ENCODE data around the gene TRPM5. TPM values are rescaled to one million over a fixed set of nuclear protein-coding genes. Genes with fewer than 3 reads are reported as not detected.

TRPM5 gene
- polyA plus RNA-seq, 1 of the 3 experiments (the other 2 are of a cell fraction), result not detected

DNA sequence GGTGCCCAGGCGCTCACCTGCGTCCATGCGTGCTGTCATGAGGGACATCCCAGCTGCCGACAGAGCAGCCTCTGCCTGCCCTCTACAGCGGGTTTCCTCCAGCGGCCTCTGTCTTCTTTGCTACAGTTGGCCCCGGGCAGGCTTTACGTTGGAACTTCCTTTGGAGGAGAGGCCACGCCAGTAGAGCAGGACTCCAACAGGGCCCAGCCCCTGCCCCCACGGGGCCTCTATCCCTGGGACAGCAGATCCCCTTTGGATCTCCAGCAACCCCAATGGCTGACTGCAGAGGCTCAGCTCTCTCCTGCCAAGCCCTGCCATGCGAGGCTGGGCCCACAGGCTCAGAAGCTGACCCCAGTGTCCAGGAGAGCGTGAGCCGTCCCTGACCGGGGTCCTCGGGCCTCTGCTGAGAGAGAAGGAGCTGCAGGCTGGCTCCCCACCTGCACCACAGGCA lies 12.1 kb downstream of the TRPM5 start:
- 0% methylated on average over 2 of the region's 15 CpGs for WGBS (ENCODE audit: low lambda C conversion rate)
- Histone ChIP-seq H2AFZ (ENCODE audit: low read depth) (no peak overlapping the region), H3K79me2 (ENCODE audit: insufficient read depth) (no peaks in the 10 kb centered on the region), H3K4me1 (ENCODE audit: control insufficient read depth in 1 of 2, insufficient read depth in 2 of 2, low read depth in 1 of 2, low read length in 1 of 2) (no peaks in the 10 kb centered on the region), H3F3A (replicated peaks; ENCODE audit: insufficient read depth) (no peaks in the 10 kb centered on the region), H3K4me2 (no peak overlapping the region), H3K36me3 (replicated peaks in 1 of 2; ENCODE audit: control insufficient read depth in 1 of 2, insufficient read depth in 2 of 2, low read length in 1 of 2) (no peaks in the 10 kb centered on the region), H3K27ac (ENCODE audit: low read depth in 2 of 2, low read length in 1 of 2) (no peak overlapping the region), H3K9me2 (no peaks in the 10 kb centered on the region), H4K20me1 (ENCODE audit: insufficient read depth) (no peaks in the 10 kb centered on the region), H3K9me3 (no peaks in the 10 kb centered on the region), H3K9ac (no peak overlapping the region), H3K4me3 (ENCODE audit: low read depth in 2 of 2, low read length in 1 of 2) (no peak overlapping the region), H3K27me3 (ENCODE audit: insufficient read depth) (no peaks in the 10 kb centered on the region)
- no peak for TF ChIP-seq SIN3A (IDR thresholded peaks at IDR 0.05; ENCODE audit: borderline replicate concordance, low read depth, low read length)
- TF ChIP-seq NRF1 (IDR thresholded peaks at IDR 0.05; ENCODE audit: low read depth, low read length), result no peak
- TF ChIP-seq PBX3 (IDR thresholded peaks at IDR 0.05), result no peak
- TF ChIP-seq, protein P1, sequence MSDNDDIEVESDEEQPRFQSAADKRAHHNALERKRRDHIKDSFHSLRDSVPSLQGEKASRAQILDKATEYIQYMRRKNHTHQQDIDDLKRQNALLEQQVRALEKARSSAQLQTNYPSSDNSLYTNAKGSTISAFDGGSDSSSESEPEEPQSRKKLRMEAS (IDR thresholded peaks at IDR 0.05; ENCODE audit: low read depth), result no peak
- no peak for TF ChIP-seq POLR2AphosphoS5 (IDR thresholded peaks at IDR 0.05; ENCODE audit: low read depth, low read length)
- DNase-seq, result no peak
- POLR2A ChIA-PET, result no interaction called here
- CTCF ChIA-PET, result interaction anchor here (1.1 to 2.9 kb wide), 4 partner anchors 12 to 457 kb away, joined by 4 to 32 read pairs (median 10); no protein-coding TSS in a partner anchor

DNA sequence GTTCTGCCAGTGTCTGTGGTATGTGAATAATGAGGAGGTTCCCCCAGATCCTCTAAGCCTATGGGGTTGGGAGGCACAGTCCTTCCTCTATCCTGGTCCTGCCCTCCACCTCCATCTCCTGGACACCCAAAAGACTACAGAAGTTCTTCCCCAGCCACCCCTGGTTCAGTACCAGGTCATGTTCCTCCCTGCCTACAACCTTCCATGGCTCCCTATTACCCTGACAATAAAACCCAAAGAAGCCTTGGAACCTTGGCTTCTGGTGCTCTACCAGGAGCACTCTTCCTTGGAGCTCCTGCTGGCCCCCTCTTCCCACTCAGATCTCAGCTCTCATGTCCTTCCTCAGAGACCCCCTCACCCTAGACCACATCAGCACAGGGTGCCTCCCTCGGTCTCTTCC lies 12.9 kb downstream of the TRPM5 start:
- Histone ChIP-seq H3K9me2 (no peaks in the 10 kb centered on the region), H3K4me3 (ENCODE audit: low read depth in 2 of 2, low read length in 1 of 2) (no peak overlapping the region), H3K4me2 (no peak overlapping the region), H3K36me3 (replicated peaks in 1 of 2; ENCODE audit: control insufficient read depth in 1 of 2, insufficient read depth in 2 of 2, low read length in 1 of 2) (no peaks in the 10 kb centered on the region), H3K27ac (ENCODE audit: low read depth in 2 of 2, low read length in 1 of 2) (no peak overlapping the region), H3K27me3 (ENCODE audit: insufficient read depth) (no peaks in the 10 kb centered on the region), H2AFZ (ENCODE audit: low read depth) (no peak overlapping the region), H3K9me3 (no peaks in the 10 kb centered on the region), H4K20me1 (ENCODE audit: insufficient read depth) (no peaks in the 10 kb centered on the region), H3K4me1 (ENCODE audit: control insufficient read depth in 1 of 2, insufficient read depth in 2 of 2, low read depth in 1 of 2, low read length in 1 of 2) (no peaks in the 10 kb centered on the region), H3F3A (replicated peaks; ENCODE audit: insufficient read depth) (no peaks in the 10 kb centered on the region), H3K79me2 (ENCODE audit: insufficient read depth) (no peaks in the 10 kb centered on the region), H3K9ac (no peak overlapping the region)
- ChIA-PET CTCF (interaction anchor here (0.6 to 2.9 kb wide), 5 partner anchors 11 to 498 kb away, joined by 3 to 32 read pairs (median 6); partner anchors contain the start of genes KCNQ1 and PHLDA2), POLR2A (no interaction called here)
- DNase-seq, result no peak
- TF ChIP-seq YY1 (IDR thresholded peaks at IDR 0.05; ENCODE audit: low read depth) (no peak), FOXM1 (IDR thresholded peaks at IDR 0.05; ENCODE audit: low read depth) (no peak), SMC3 (IDR thresholded peaks at IDR 0.05; ENCODE audit: low read depth, low read length) (no peak), RXRA (IDR thresholded peaks at IDR 0.05; ENCODE audit: borderline replicate concordance, low read depth) (no peak), RAD21 (IDR thresholded peaks at IDR 0.05; ENCODE audit: low read length) (no peak), FOXJ3 (CRISPR knock-in tag; IDR thresholded peaks at IDR 0.05) (no peak), USF1 (IDR thresholded peaks at IDR 0.05; ENCODE audit: borderline replicate concordance, low read depth) (no peak), RCOR1 (IDR thresholded peaks at IDR 0.05; ENCODE audit: low read length) (no peak), SIN3A (IDR thresholded peaks at IDR 0.05; ENCODE audit: borderline replicate concordance, low read depth, low read length) (no peak), MXI1 (IDR thresholded peaks at IDR 0.05; ENCODE audit: low read depth, low read length) (no peak), GATA2 (CRISPR knock-in tag; IDR thresholded peaks at IDR 0.05) (no peak), TCF12 (IDR thresholded peaks at IDR 0.05) (no peak), REST (IDR thresholded peaks at IDR 0.05; ENCODE audit: low read depth, low read length) (no peak), MEF2A (IDR thresholded peaks at IDR 0.05; ENCODE audit: borderline replicate concordance, low read depth) (no peak), IRF3 (IDR thresholded peaks at IDR 0.05; ENCODE audit: low read depth, low read length) (no peak)
- 37% methylated on average over 1 of the region's 1 CpG for WGBS (ENCODE audit: low lambda C conversion rate)

Data from SK-N-SH (cell line).